H9 (cell line): ENCODE data around the gene RCAN2. TPM values are rescaled to one million over a fixed set of nuclear protein-coding genes. Genes with fewer than 3 reads are reported as not detected.

Source experiments
- DNase-seq: peaks from one replicate; pipeline ENCODE4 v3.0.0-alpha.2; 2017
- H2AFZ ChIP-seq: one replicate; pipeline ENCODE4 v1.6.1; 2013; ENCODE audit warnings: mild to moderate bottlenecking, low read length, control low read depth, moderate library complexity
- H2AK5ac ChIP-seq: 2 replicates; pipeline ENCODE4 v1.6.1; 2013; ENCODE audit warnings: low read length, control low read depth, mixed read lengths; ENCODE audit not compliant: insufficient read length
- H2BK120ac ChIP-seq: one replicate; pipeline ENCODE4 v1.6.1; 2013; ENCODE audit warnings: low read depth, mild to moderate bottlenecking, low read length, control low read depth, inconsistent platforms; ENCODE audit not compliant: poor library complexity, severe bottlenecking
- H2BK12ac ChIP-seq: 2 replicates; pipeline ENCODE4 v1.6.1; 2013; ENCODE audit warnings: low read length, control low read depth, mixed read lengths, low read depth; ENCODE audit not compliant: insufficient read length
- H2BK15ac ChIP-seq: 2 replicates; pipeline ENCODE4 v1.6.1; 2013; ENCODE audit warnings: low read depth, low read length, control low read depth
- H2BK20ac ChIP-seq: one replicate; pipeline ENCODE4 v1.6.1; 2013; ENCODE audit warnings: low read depth, mild to moderate bottlenecking, low read length, control low read depth, inconsistent platforms; ENCODE audit not compliant: poor library complexity, severe bottlenecking
- H2BK5ac ChIP-seq: 2 replicates; pipeline ENCODE4 v1.6.1; 2013; ENCODE audit warnings: low read length, control low read depth, mixed read lengths; ENCODE audit not compliant: insufficient read length
- H3K14ac ChIP-seq: 2 replicates; pipeline ENCODE4 v1.6.1; 2013; ENCODE audit warnings: low read length, control low read depth; ENCODE audit not compliant: insufficient read depth
- H3K18ac ChIP-seq: 2 replicates; pipeline ENCODE4 v1.6.1; 2013; ENCODE audit warnings: low read depth, mild to moderate bottlenecking, mixed read lengths, low read length, control low read depth; ENCODE audit not compliant: insufficient read length
- H3K23ac ChIP-seq: 2 replicates; pipeline ENCODE4 v1.6.1; 2013; ENCODE audit warnings: low read length, control low read depth, mixed read lengths, low read depth; ENCODE audit not compliant: insufficient read length
- H3K23me2 ChIP-seq: 2 replicates; pipeline ENCODE4 v1.6.1; 2013; ENCODE audit warnings: low read depth, mild to moderate bottlenecking, mixed read lengths, low read length, control low read depth; ENCODE audit not compliant: insufficient read length, poor library complexity, severe bottlenecking
- H3K27ac ChIP-seq: 2 replicates; pipeline ENCODE4 v1.5.1; 2013; ENCODE audit warnings: low read length, control low read depth, mixed read lengths, low read depth; ENCODE audit not compliant: insufficient read length
- H3K27me3 ChIP-seq: 2 replicates; pipeline ENCODE4 v1.6.1; 2013; ENCODE audit warnings: low read length, control low read depth, inconsistent platforms; ENCODE audit not compliant: insufficient read depth
- H3K4ac ChIP-seq: 2 replicates; pipeline ENCODE4 v1.6.1; 2013; ENCODE audit warnings: low read depth, mild to moderate bottlenecking, control low read depth, inconsistent platforms, low read length, moderate library complexity
- H3K4me1 ChIP-seq: 2 replicates; pipeline ENCODE4 v1.6.1; 2013; ENCODE audit warnings: low read length, control low read depth, inconsistent platforms; ENCODE audit not compliant: insufficient read depth
- H3K4me2 ChIP-seq: 2 replicates; pipeline ENCODE4 v1.6.1; 2013; ENCODE audit warnings: low read length, control low read depth, mixed read lengths; ENCODE audit not compliant: insufficient read length, insufficient read depth
- H3K56ac ChIP-seq: 2 replicates; pipeline ENCODE4 v1.6.1; 2013; ENCODE audit warnings: low read depth, mild to moderate bottlenecking, mixed read lengths, low read length, control low read depth; ENCODE audit not compliant: insufficient read length
- H3K79me1 ChIP-seq: 2 replicates; pipeline ENCODE4 v1.6.1; 2013; ENCODE audit warnings: low read depth, mild to moderate bottlenecking, moderate library complexity, low read length, control low read depth, inconsistent platforms; ENCODE audit not compliant: insufficient read depth, poor library complexity, severe bottlenecking
- H3K79me2 ChIP-seq: 2 replicates; pipeline ENCODE4 v1.6.1; 2013; ENCODE audit warnings: low read length, control low read depth, inconsistent platforms; ENCODE audit not compliant: insufficient read depth
- H3K9ac ChIP-seq: 2 replicates; pipeline ENCODE4 v1.6.1; 2013; ENCODE audit warnings: low read length, control low read depth, mixed read lengths; ENCODE audit not compliant: insufficient read length; ENCODE audit errors: extremely low read depth
- H3K9me3 ChIP-seq: one replicate; pipeline ENCODE4 v1.6.1; 2013; ENCODE audit warnings: low read depth, low read length, inconsistent platforms; ENCODE audit not compliant: control insufficient read depth
- H3T11ph ChIP-seq: one replicate; pipeline ENCODE4 v1.6.1; 2013; ENCODE audit warnings: mild to moderate bottlenecking, low read length, control low read depth, inconsistent platforms
- H4K20me1 ChIP-seq: one replicate; pipeline ENCODE4 v1.6.1; 2013; ENCODE audit not compliant: control insufficient read depth, insufficient read length, insufficient read depth
- H4K5ac ChIP-seq: 2 replicates; pipeline ENCODE4 v1.6.1; 2013; ENCODE audit warnings: low read depth, mild to moderate bottlenecking, mixed read lengths, low read length, control low read depth; ENCODE audit not compliant: insufficient read length
- H4K8ac ChIP-seq: replicated peaks from 2 replicates; pipeline ENCODE4 v1.6.1; 2013; ENCODE audit warnings: low read length, control low read depth, mixed read lengths, low read depth; ENCODE audit not compliant: insufficient read length
- H4K91ac ChIP-seq: 2 replicates; pipeline ENCODE4 v1.6.1; 2013; ENCODE audit warnings: low read depth, mild to moderate bottlenecking, moderate library complexity, mixed read lengths, low read length, control low read depth; ENCODE audit not compliant: insufficient read length
- H3K27ac Mint-ChIP-seq, 3 experiments: 2 replicates in 2 of 3; 3 replicates in 1 of 3; pipeline ENCODE4 v1.8.0; 2020 to 2021; ENCODE audit warnings: mixed read lengths in 3 of 3, mild to moderate bottlenecking in 1 of 3, moderate library complexity in 1 of 3
- H3K27me3 Mint-ChIP-seq: 2 replicates; pipeline ENCODE4 v1.8.0; 2021; ENCODE audit warnings: low read depth, mild to moderate bottlenecking, moderate library complexity, mixed read lengths
- H3K36me3 Mint-ChIP-seq, 3 experiments: 2 replicates in 2 of 3; 3 replicates in 1 of 3; pipeline ENCODE4 v1.8.0; 2020 to 2021; ENCODE audit warnings: low read depth in 3 of 3, mixed read lengths in 3 of 3; ENCODE audit not compliant: insufficient read depth in 1 of 3
- H3K4me1 Mint-ChIP-seq, 2 experiments: 2 replicates each; pipeline ENCODE4 v1.8.0; 2020; ENCODE audit warnings: mixed read lengths in 2 of 2
- H3K4me3 Mint-ChIP-seq, 2 experiments: 2 replicates in 1 of 2; 3 replicates in 1 of 2; pipeline ENCODE4 v1.8.0; 2020 to 2021; ENCODE audit warnings: mild to moderate bottlenecking in 2 of 2, mixed read lengths in 2 of 2, moderate library complexity in 1 of 2
- H3K9me3 Mint-ChIP-seq, 2 experiments: 2 replicates in 1 of 2; 3 replicates in 1 of 2; pipeline ENCODE4 v1.8.0; 2020; ENCODE audit warnings: mild to moderate bottlenecking in 2 of 2, mixed read lengths in 2 of 2, moderate library complexity in 1 of 2
- CTCF ChIP-seq: fragments of 200-600 bp; sonication (generic); conservative IDR thresholded peaks from 3 replicates; pipeline ENCODE4 v1.8.0; 2021; ENCODE audit warnings: antibody characterized with exemption, mild to moderate bottlenecking
- total RNA-seq: library from RNA; stranded (reverse); gene quantifications from 2 replicates; pipeline ENCODE4 v1.2.1, GENCODE V29; 2021

The RCAN2 gene
- total RNA-seq, 1 experiment from 2014 or later: 3.0 TPM

GRCh38 chr6:46525583-46525982, 34.3 kb upstream of the RCAN2 start:
- no peak overlapping the region for H3K18ac ChIP-seq
- TF ChIP-seq CTCF: no peak
- no peak overlapping the region for H3K27ac ChIP-seq
- no peaks in the 10 kb centered on the region for H3K79me2 ChIP-seq
- Mint-ChIP-seq H3K36me3 (no peaks in the 10 kb centered on the region), H3K4me1 (peaks cover 15 to 19% of the 10 kb centered on the region in 2 experiments), H3K27ac (no peak overlapping the region), H3K4me3 (no peak overlapping the region), H3K27me3 (peaks cover 2% of the 10 kb centered on the region; the same call in 1 of the 2 replicates), H3K9me3 (no peaks in the 10 kb centered on the region)
- no peaks in the 10 kb centered on the region for H3K27me3 ChIP-seq
- H3K79me1 ChIP-seq: no peaks in the 10 kb centered on the region
- H2BK20ac ChIP-seq: no peak overlapping the region
- no peak for DNase-seq
- peaks cover 1% of the 10 kb centered on the region; the same call in 1 of the 2 replicates for H3K4me1 ChIP-seq
- no peak overlapping the region for H2AK5ac ChIP-seq
- H3K9ac ChIP-seq: no peak overlapping the region
- H2AFZ ChIP-seq: no peak overlapping the region
- no peak overlapping the region for H3K56ac ChIP-seq
- no peak overlapping the region for H4K91ac ChIP-seq
- H3K14ac ChIP-seq: no peak overlapping the region
- no peak overlapping the region for H3K4ac ChIP-seq
- no peak overlapping the region for H3K23ac ChIP-seq
- H2BK5ac ChIP-seq: no peak overlapping the region
- no peak overlapping the region for H3K4me2 ChIP-seq
- H2BK15ac ChIP-seq: no peak overlapping the region
- no peak overlapping the region for H4K5ac ChIP-seq
- H4K20me1 ChIP-seq: no peaks in the 10 kb centered on the region
- no peaks in the 10 kb centered on the region for H3K9me3 ChIP-seq
- H2BK12ac ChIP-seq: no peak overlapping the region
- no peak overlapping the region for H2BK120ac ChIP-seq
- no peak overlapping the region for H4K8ac ChIP-seq
- no peaks in the 10 kb centered on the region for H3K23me2 ChIP-seq
- H3T11ph ChIP-seq: no peak overlapping the region
